HCT116 (cell line): ENCODE data around the gene COL5A3. TPM values are rescaled to one million over a fixed set of nuclear protein-coding genes. Genes with fewer than 3 reads are reported as not detected.

Experiments used
- ATAC-seq: fragments of 200-7000 bp; cut with Tn5 transposase; 2 replicates; pipeline ENCODE4 v1.9.1; 2020; ENCODE audit warnings: mild to moderate bottlenecking, moderate library complexity
- BruUV-seq: library from RNA; stranded (reverse); fragments of 400-500 nt; replicated peaks from 2 replicates; lab custom pipeline; 2021; lab: Mats Ljungman, UMichigan
- CTCF ChIA-PET: fragments of 300-600 bp; sonication (Branson Sonifier 250); formaldehyde crosslinking; loops from one replicate; lab custom pipeline; 2021; ENCODE audit warnings: antibody characterized with exemption; lab: Charles Lee
- POLR2A ChIA-PET: fragments of 300-600, 350-600 bp; sonication (Branson Sonifier 250); formaldehyde crosslinking; loops from one replicate; lab custom pipeline; 2021; ENCODE audit warnings: antibody characterized with exemption; lab: Charles Lee
- RAD21 ChIA-PET, 2 experiments: fragments of 300-600 bp; sonication (Branson Sonifier 250); formaldehyde crosslinking; loops; one replicate each; lab custom pipeline; 2023; ENCODE audit warnings: low total read pairs in 2 of 2; ENCODE audit not compliant: uncharacterized antibody in 2 of 2, unreplicated experiment in 2 of 2, low non-redundant PET in 1 of 2; lab: Charles Lee
- DNase-seq: peaks from one replicate; pipeline ENCODE4 v3.0.0-alpha.2; 2010; ENCODE audit warnings: low read depth, low spot score
- H2AFZ ChIP-seq: fragments of 200-600 bp; shearing (Covaris generic), sonication (generic); 2 replicates; pipeline ENCODE4 v1.6.1; 2017; ENCODE audit warnings: low read depth, mixed run types, mixed read lengths, antibody characterized with exemption, low read length; ENCODE audit not compliant: poor library complexity, severe bottlenecking
- H3K27ac ChIP-seq: 2 replicates; pipeline ENCODE4 v1.5.1; 2012; ENCODE audit warnings: low read depth, low read length
- H3K27me3 ChIP-seq: fragments of 200-600 bp; sonication (generic); 2 replicates; pipeline ENCODE4 v1.6.1; 2016; ENCODE audit warnings: mixed run types, low read length, mixed read lengths; ENCODE audit not compliant: insufficient read depth
- H3K36me3 ChIP-seq, 2 experiments: fragments of 200-500 bp in 1 of 2; fragments of 200-600 bp in 1 of 2; sonication (Bioruptor generic) in 1 of 2; sonication (generic) in 1 of 2; 2 replicates each; pipeline versions ENCODE4 v1.5.1 to v1.6.1; 2014 to 2016; ENCODE audit warnings: low read length in 2 of 2, inconsistent platforms in 1 of 2, mixed read lengths in 1 of 2, mixed run types in 1 of 2; ENCODE audit not compliant: insufficient read depth in 2 of 2, control insufficient read depth in 1 of 2
- H3K4me1 ChIP-seq, 2 experiments: fragments of 200-600 bp in 1 of 2; sonication (generic) in 1 of 2; 2 replicates each; pipeline versions ENCODE4 v1.5.1 to v1.6.1; 2012 to 2017; ENCODE audit warnings: low read length in 2 of 2, inconsistent platforms in 1 of 2, mild to moderate bottlenecking in 1 of 2, mixed read lengths in 1 of 2, mixed run types in 1 of 2, moderate library complexity in 1 of 2; ENCODE audit not compliant: insufficient read depth in 2 of 2, control insufficient read depth in 1 of 2
- H3K4me2 ChIP-seq: fragments of 200-600 bp; sonication (generic); 2 replicates; pipeline ENCODE4 v1.6.1; 2017; ENCODE audit warnings: mixed run types, low read length, mixed read lengths
- H3K4me3 ChIP-seq, 2 experiments: fragments of 200-600 bp in 1 of 2; sonication (generic) in 1 of 2; replicated peaks in 1 of 2; 2 replicates each; pipeline ENCODE4 v1.5.1; 2011 to 2016; ENCODE audit warnings: low read length in 2 of 2, control low read depth in 1 of 2, low read depth in 1 of 2, mild to moderate bottlenecking in 1 of 2, mixed read lengths in 1 of 2, mixed run types in 1 of 2
- H3K79me2 ChIP-seq: fragments of 200-600 bp; sonication (generic); 2 replicates; pipeline ENCODE4 v1.6.1; 2017; ENCODE audit warnings: mild to moderate bottlenecking, mixed run types, low read length, moderate library complexity, mixed read lengths; ENCODE audit not compliant: insufficient read depth
- H3K9ac ChIP-seq: fragments of 200-600 bp; sonication (generic); 2 replicates; pipeline ENCODE4 v1.6.1; 2016; ENCODE audit warnings: low read length, mixed read lengths
- H3K9me2 ChIP-seq: fragments of 200-600 bp; sonication (generic), shearing (Covaris generic); 2 replicates; pipeline ENCODE4 v1.6.1; 2017; ENCODE audit warnings: mixed run types, mild to moderate bottlenecking, moderate library complexity; ENCODE audit not compliant: insufficient read depth
- H3K9me3 ChIP-seq, 2 experiments: fragments of 200-500 bp in 1 of 2; fragments of 200-600 bp in 1 of 2; sonication (Bioruptor generic) in 1 of 2; sonication (generic) in 1 of 2; 2 replicates each; pipeline ENCODE4 v1.6.1; 2014 to 2017; ENCODE audit warnings: low read length in 2 of 2, mixed read lengths in 2 of 2, inconsistent platforms in 1 of 2, low read depth in 1 of 2, mild to moderate bottlenecking in 1 of 2, mixed run types in 1 of 2, moderate library complexity in 1 of 2; ENCODE audit not compliant: control insufficient read depth in 1 of 2, insufficient read depth in 1 of 2
- H4K20me1 ChIP-seq: fragments of 200-600 bp; sonication (generic), shearing (Covaris generic); 2 replicates; pipeline ENCODE4 v1.6.1; 2017; ENCODE audit warnings: mixed run types, mild to moderate bottlenecking, moderate library complexity; ENCODE audit not compliant: insufficient read depth
- CBX3 ChIP-seq: IDR thresholded peaks from 2 replicates; pipeline ENCODE4 v1.6.1; 2012; ENCODE audit warnings: low read depth
- CEBPB ChIP-seq: IDR thresholded peaks from 2 replicates; pipeline ENCODE4 v1.6.1; 2012; ENCODE audit warnings: low read depth
- EGR1 ChIP-seq: IDR thresholded peaks from 2 replicates; pipeline ENCODE4 v1.6.1; 2012; ENCODE audit warnings: low read depth
- ELF1 ChIP-seq: IDR thresholded peaks from 2 replicates; pipeline ENCODE4 v1.6.1; 2012; ENCODE audit warnings: low read depth, borderline replicate concordance
- EZH2 ChIP-seq: fragments of 200-600 bp; sonication (generic); IDR thresholded peaks from 2 replicates; pipeline ENCODE4 v1.6.1; 2017; ENCODE audit warnings: antibody characterized with exemption, mixed run types
- JUND ChIP-seq: IDR thresholded peaks from 2 replicates; pipeline ENCODE4 v1.6.1; 2012
- POLR2A ChIP-seq: IDR thresholded peaks from 2 replicates; pipeline ENCODE4 v1.7.0; 2011; ENCODE audit warnings: borderline replicate concordance; ENCODE audit not compliant: insufficient read depth, insufficient read length; ENCODE audit errors: extremely low read depth
- POLR2AphosphoS5 ChIP-seq: IDR thresholded peaks from 2 replicates; pipeline ENCODE4 v1.6.1; 2011; ENCODE audit warnings: mild to moderate bottlenecking, low read depth, low read length, moderate library complexity
- SIN3A ChIP-seq: IDR thresholded peaks from 2 replicates; pipeline ENCODE4 v1.6.1; 2012; ENCODE audit warnings: low read depth
- SRF ChIP-seq: IDR thresholded peaks from 2 replicates; pipeline ENCODE4 v1.6.1; 2012; ENCODE audit warnings: low read depth
- TCF7L2 ChIP-seq: IDR thresholded peaks from 2 replicates; pipeline ENCODE4 v1.7.0; 2011; ENCODE audit warnings: borderline replicate concordance, inconsistent platforms; ENCODE audit not compliant: insufficient read depth, insufficient read length; ENCODE audit errors: extremely low read depth
- YY1 ChIP-seq: IDR thresholded peaks from 2 replicates; pipeline ENCODE4 v1.6.1; 2011; ENCODE audit warnings: low read length, low read depth, moderate library complexity, mild to moderate bottlenecking; ENCODE audit not compliant: insufficient replicate concordance; ENCODE audit errors: extremely low read depth
- ZNF274 ChIP-seq: fragments of 200-500 bp; sonication (Bioruptor generic); IDR thresholded peaks from 2 replicates; pipeline ENCODE4 v1.6.1; 2014; ENCODE audit warnings: mild to moderate bottlenecking, low read depth, low read length, inconsistent platforms
- intact Hi-C: fragments of 100-400 bp; cut with micrococcal nuclease; formaldehyde crosslinking; loops from 2 replicates; pipeline ENCODE4 v1.10.0; 2022
- total RNA-seq: library from RNA; stranded (reverse); gene quantifications from one replicate; pipeline ENCODE4 v1.2.1, GENCODE V29; 2021; ENCODE audit not compliant: unreplicated experiment
- TF ChIP-seq, protein P1 (sequence below): IDR thresholded peaks from 2 replicates; pipeline ENCODE4 v1.6.1; 2012
- TF ChIP-seq, protein P2 (sequence below): IDR thresholded peaks from 2 replicates; pipeline ENCODE4 v1.6.1; 2011; ENCODE audit warnings: mild to moderate bottlenecking, low read length, moderate library complexity; ENCODE audit not compliant: insufficient replicate concordance; ENCODE audit errors: extremely low read depth
- TF ChIP-seq, protein P3 (sequence below): IDR thresholded peaks from 2 replicates; pipeline ENCODE4 v1.6.1; 2012; ENCODE audit warnings: low read depth
- TF ChIP-seq, protein P4 (sequence below), 3 experiments: fragments of 200-600 bp in 1 of 3; sonication (generic) in 1 of 3; IDR thresholded peaks in 2 of 3; conservative IDR thresholded peaks in 1 of 3; 2 replicates each; pipeline ENCODE4 v1.5.1; 2012 to 2017; ENCODE audit warnings: low read depth in 2 of 3, low read length in 2 of 3, antibody characterized with exemption in 1 of 3, borderline replicate concordance in 1 of 3, control low read depth in 1 of 3, mild to moderate bottlenecking in 1 of 3, mixed read lengths in 1 of 3, mixed run types in 1 of 3, moderate library complexity in 1 of 3; ENCODE audit not compliant: insufficient read depth in 1 of 3

The COL5A3 gene
- total RNA-seq, 1 experiment from 2014 or later = 0.15 TPM

DNA sequence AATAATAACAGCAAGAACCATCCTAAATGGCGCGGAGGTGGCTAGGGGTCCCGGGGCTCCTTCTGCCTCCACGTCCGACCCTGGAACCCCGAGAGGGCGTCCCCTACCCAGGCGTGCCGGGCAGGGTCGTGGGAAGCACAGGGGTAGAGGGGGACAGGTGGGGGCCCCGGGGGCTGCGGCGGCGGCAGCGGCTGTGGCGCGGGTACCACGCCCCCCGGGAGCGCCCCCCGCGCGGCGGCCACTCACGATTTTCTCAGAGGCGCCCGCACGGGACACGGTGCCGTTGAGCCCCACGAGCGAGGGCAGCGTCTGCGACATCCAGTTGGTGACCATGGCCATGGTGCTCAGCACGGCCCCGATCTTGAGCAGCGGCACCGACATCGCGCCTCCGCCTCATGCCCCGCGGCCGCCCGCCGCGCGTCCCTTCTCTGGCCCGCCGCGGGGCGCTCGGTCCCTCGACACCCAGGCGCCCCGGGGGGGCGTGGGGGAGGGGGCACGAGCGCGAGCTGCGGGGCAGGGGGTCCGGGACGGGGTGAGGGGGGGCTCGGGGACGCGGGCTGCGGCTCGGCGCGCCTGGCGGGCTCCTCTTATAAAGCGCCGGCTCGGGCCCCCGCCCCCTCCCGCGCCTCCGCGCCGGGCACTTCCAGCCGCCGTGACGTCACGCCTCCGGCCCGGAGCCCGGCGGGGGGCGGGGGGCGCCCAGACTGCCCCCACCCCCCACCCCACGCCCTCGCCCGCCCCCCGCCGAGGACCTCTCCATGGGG lies 96.9 kb downstream of the COL5A3 start:
- H3K27me3 ChIP-seq = no peaks in the 10 kb centered on the region
- no peaks in the 10 kb centered on the region for H3K9me3 ChIP-seq
- H3K4me3 ChIP-seq = no peak overlapping the region
- no peak overlapping the region for H3K4me2 ChIP-seq
- no TSS peak for BruUV-seq
- POLR2A ChIA-PET = no interaction called here
- intact Hi-C loops = loop anchor here (10.0 kb wide), 2 partner anchors 289 to 329 kb away; partner anchors contain the start of genes ZNF121 and ZNF561
- no peaks in the 10 kb centered on the region for H3K79me2 ChIP-seq
- peaks cover 8 to 20% of the 10 kb centered on the region in 2 experiments; a peak in 3 of 4 replicates for H3K4me1 ChIP-seq
- TF ChIP-seq TCF7L2 = no peak
- TF ChIP-seq JUND = no peak
- TF ChIP-seq, protein P1, sequence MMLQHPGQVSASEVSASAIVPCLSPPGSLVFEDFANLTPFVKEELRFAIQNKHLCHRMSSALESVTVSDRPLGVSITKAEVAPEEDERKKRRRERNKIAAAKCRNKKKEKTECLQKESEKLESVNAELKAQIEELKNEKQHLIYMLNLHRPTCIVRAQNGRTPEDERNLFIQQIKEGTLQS = no peak
- no peak for TF ChIP-seq SRF
- no peak for TF ChIP-seq ZNF274
- no peak for TF ChIP-seq POLR2A
- TF ChIP-seq EGR1 = no peak
- no peak for TF ChIP-seq EZH2
- TF ChIP-seq SIN3A = no peak
- TF ChIP-seq, protein P2, sequence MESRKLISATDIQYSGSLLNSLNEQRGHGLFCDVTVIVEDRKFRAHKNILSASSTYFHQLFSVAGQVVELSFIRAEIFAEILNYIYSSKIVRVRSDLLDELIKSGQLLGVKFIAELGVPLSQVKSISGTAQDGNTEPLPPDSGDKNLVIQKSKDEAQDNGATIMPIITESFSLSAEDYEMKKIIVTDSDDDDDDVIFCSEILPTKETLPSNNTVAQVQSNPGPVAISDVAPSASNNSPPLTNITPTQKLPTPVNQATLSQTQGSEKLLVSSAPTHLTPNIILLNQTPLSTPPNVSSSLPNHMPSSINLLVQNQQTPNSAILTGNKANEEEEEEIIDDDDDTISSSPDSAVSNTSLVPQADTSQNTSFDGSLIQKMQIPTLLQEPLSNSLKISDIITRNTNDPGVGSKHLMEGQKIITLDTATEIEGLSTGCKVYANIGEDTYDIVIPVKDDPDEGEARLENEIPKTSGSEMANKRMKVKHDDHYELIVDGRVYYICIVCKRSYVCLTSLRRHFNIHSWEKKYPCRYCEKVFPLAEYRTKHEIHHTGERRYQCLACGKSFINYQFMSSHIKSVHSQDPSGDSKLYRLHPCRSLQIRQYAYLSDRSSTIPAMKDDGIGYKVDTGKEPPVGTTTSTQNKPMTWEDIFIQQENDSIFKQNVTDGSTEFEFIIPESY = no peak
- TF ChIP-seq, protein P3, sequence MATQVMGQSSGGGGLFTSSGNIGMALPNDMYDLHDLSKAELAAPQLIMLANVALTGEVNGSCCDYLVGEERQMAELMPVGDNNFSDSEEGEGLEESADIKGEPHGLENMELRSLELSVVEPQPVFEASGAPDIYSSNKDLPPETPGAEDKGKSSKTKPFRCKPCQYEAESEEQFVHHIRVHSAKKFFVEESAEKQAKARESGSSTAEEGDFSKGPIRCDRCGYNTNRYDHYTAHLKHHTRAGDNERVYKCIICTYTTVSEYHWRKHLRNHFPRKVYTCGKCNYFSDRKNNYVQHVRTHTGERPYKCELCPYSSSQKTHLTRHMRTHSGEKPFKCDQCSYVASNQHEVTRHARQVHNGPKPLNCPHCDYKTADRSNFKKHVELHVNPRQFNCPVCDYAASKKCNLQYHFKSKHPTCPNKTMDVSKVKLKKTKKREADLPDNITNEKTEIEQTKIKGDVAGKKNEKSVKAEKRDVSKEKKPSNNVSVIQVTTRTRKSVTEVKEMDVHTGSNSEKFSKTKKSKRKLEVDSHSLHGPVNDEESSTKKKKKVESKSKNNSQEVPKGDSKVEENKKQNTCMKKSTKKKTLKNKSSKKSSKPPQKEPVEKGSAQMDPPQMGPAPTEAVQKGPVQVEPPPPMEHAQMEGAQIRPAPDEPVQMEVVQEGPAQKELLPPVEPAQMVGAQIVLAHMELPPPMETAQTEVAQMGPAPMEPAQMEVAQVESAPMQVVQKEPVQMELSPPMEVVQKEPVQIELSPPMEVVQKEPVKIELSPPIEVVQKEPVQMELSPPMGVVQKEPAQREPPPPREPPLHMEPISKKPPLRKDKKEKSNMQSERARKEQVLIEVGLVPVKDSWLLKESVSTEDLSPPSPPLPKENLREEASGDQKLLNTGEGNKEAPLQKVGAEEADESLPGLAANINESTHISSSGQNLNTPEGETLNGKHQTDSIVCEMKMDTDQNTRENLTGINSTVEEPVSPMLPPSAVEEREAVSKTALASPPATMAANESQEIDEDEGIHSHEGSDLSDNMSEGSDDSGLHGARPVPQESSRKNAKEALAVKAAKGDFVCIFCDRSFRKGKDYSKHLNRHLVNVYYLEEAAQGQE = no peak
- TF ChIP-seq YY1 = no peak
- TF ChIP-seq, protein P4, sequence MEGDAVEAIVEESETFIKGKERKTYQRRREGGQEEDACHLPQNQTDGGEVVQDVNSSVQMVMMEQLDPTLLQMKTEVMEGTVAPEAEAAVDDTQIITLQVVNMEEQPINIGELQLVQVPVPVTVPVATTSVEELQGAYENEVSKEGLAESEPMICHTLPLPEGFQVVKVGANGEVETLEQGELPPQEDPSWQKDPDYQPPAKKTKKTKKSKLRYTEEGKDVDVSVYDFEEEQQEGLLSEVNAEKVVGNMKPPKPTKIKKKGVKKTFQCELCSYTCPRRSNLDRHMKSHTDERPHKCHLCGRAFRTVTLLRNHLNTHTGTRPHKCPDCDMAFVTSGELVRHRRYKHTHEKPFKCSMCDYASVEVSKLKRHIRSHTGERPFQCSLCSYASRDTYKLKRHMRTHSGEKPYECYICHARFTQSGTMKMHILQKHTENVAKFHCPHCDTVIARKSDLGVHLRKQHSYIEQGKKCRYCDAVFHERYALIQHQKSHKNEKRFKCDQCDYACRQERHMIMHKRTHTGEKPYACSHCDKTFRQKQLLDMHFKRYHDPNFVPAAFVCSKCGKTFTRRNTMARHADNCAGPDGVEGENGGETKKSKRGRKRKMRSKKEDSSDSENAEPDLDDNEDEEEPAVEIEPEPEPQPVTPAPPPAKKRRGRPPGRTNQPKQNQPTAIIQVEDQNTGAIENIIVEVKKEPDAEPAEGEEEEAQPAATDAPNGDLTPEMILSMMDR (IDR thresholded peaks at IDR 0.05 in 2 of 3, conservative IDR thresholded peaks at IDR 0.05 in 1 of 3; ENCODE audit: borderline replicate concordance in 1 of 3, insufficient read depth in 1 of 3, low read depth in 2 of 3, low read length in 2 of 3) = no peak
- no peak for TF ChIP-seq ELF1
- no peak for TF ChIP-seq POLR2AphosphoS5
- no peak for TF ChIP-seq CBX3
- no peak for TF ChIP-seq CEBPB
- no peak for DNase-seq
- no peak overlapping the region for H3K27ac ChIP-seq
- RAD21 ChIA-PET = no interaction called here
- H3K9me2 ChIP-seq = no peaks in the 10 kb centered on the region
- no peak for ATAC-seq
- no peaks in the 10 kb centered on the region for H3K36me3 ChIP-seq
- no peak overlapping the region for H2AFZ ChIP-seq
- CTCF ChIA-PET = no interaction called here
- H4K20me1 ChIP-seq = no peaks in the 10 kb centered on the region
- no peak overlapping the region for H3K9ac ChIP-seq
